ENCODE measurements around the gene ZBTB9. TPM values are rescaled to one million over a fixed set of nuclear protein-coding genes. Genes with fewer than 3 reads are reported as not detected.
A peak's percentile ranks its signal among the peaks of the same experiment; 100 is the strongest.

ZBTB9 gene
- total RNA-seq, 1 experiment from 2014 or later: 14.2 TPM

DNA sequence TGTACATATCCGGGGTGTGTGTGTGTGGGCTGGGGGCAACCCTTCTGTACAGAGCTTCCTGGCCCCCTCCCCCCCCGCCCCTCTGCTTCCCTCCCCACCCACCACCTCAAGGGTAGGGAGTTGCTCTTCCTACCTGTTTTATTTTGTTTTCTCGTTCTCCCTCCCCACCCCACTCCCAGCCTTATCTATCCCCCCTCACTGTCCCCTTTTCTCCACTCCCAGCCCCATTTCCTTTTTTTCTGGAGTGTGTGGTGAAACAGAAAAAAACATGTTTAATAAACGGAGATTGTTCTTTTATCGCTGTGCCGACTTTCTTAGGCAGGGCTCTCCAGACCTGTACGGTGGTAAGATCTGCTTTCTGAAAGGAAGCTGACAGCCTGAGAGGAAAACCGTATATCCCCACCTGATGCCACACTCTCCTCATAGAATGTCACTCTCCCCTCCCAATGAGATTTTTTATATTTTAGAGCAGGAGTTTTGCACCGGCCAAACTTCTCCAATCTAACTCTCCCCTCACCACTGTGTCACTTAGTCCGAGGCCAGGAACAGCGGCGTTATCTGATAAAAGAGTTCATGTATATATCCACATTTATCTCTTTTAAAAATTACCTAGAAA, 875 bp upstream of the ZBTB9 start:
- H3K9me3 ChIP-seq (ENCODE audit: control insufficient read depth in 1 of 2, insufficient read depth in 1 of 2, low read depth in 1 of 2, low read length in 2 of 2): no peaks in the 10 kb centered on the region
- ChIA-PET POLR2A (interaction anchor here (0.9 to 1.9 kb wide), 3 partner anchors 23 to 154 kb away, joined by 3 to 7 read pairs (median 3); no protein-coding TSS in a partner anchor), RAD21 (ENCODE audit: low non-redundant PET in 1 of 2, low total read pairs in 2 of 2, uncharacterized antibody in 2 of 2, unreplicated experiment in 2 of 2) (no interaction called here), CTCF (interaction anchor here (1.0 to 1.4 kb wide), 2 partner anchors 24 to 28 kb away, joined by 3 to 7 read pairs; no protein-coding TSS in a partner anchor)
- no peaks in the 10 kb centered on the region for H4K20me1 ChIP-seq (ENCODE audit: insufficient read depth)
- H2AFZ ChIP-seq (ENCODE audit: low read depth, low read length, poor library complexity, severe bottlenecking): no peak overlapping the region
- intact Hi-C loops (cut with micrococcal nuclease): no loop called here
- peaks cover 5 to 11% of the 10 kb centered on the region in 2 experiments; a peak in 3 of 4 replicates for H3K4me1 ChIP-seq (ENCODE audit: control insufficient read depth in 1 of 2, insufficient read depth in 2 of 2, low read length in 2 of 2)
- TF ChIP-seq ZNF274 (IDR thresholded peaks at IDR 0.05; ENCODE audit: low read depth, low read length) (no peak), FOSL1 (IDR thresholded peaks at IDR 0.05; ENCODE audit: low read depth) (no peak), SP1 (IDR thresholded peaks at IDR 0.05; ENCODE audit: low read depth) (no peak), POLR2A (IDR thresholded peaks at IDR 0.05; ENCODE audit: borderline replicate concordance, extremely low read depth, insufficient read depth, insufficient read length) (no peak), POLR2AphosphoS5 (IDR thresholded peaks at IDR 0.05; ENCODE audit: low read depth, low read length) (no peak), JUND (IDR thresholded peaks at IDR 0.05) (no peak), SRF (IDR thresholded peaks at IDR 0.05; ENCODE audit: low read depth) (no peak), EZH2phosphoT487 (IDR thresholded peaks at IDR 0.05; ENCODE audit: borderline replicate concordance) (no peak), ELF1 (IDR thresholded peaks at IDR 0.05; ENCODE audit: borderline replicate concordance, low read depth) (no peak), CEBPB (IDR thresholded peaks at IDR 0.05; ENCODE audit: low read depth) (no peak)
- TF ChIP-seq, protein P1, sequence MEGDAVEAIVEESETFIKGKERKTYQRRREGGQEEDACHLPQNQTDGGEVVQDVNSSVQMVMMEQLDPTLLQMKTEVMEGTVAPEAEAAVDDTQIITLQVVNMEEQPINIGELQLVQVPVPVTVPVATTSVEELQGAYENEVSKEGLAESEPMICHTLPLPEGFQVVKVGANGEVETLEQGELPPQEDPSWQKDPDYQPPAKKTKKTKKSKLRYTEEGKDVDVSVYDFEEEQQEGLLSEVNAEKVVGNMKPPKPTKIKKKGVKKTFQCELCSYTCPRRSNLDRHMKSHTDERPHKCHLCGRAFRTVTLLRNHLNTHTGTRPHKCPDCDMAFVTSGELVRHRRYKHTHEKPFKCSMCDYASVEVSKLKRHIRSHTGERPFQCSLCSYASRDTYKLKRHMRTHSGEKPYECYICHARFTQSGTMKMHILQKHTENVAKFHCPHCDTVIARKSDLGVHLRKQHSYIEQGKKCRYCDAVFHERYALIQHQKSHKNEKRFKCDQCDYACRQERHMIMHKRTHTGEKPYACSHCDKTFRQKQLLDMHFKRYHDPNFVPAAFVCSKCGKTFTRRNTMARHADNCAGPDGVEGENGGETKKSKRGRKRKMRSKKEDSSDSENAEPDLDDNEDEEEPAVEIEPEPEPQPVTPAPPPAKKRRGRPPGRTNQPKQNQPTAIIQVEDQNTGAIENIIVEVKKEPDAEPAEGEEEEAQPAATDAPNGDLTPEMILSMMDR (IDR thresholded peaks at IDR 0.05 in 2 of 3, conservative IDR thresholded peaks at IDR 0.05 in 1 of 3; ENCODE audit: borderline replicate concordance in 1 of 3, insufficient read depth in 1 of 3, low read depth in 2 of 3, low read length in 2 of 3): no peak
- TF ChIP-seq, protein P2, sequence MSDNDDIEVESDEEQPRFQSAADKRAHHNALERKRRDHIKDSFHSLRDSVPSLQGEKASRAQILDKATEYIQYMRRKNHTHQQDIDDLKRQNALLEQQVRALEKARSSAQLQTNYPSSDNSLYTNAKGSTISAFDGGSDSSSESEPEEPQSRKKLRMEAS (IDR thresholded peaks at IDR 0.05): no peak
- no peak for ATAC-seq
- peak overlapping the region; percentile 72 for H3K27ac ChIP-seq (ENCODE audit: low read depth, low read length)
- peaks cover 30% of the 10 kb centered on the region for H3K79me2 ChIP-seq (ENCODE audit: insufficient read depth, low read length)
- H3K4me2 ChIP-seq (ENCODE audit: low read length): peak overlapping the region; percentile 98
- peak overlapping the region; percentile 95 to 99 for H3K4me3 ChIP-seq (replicated peaks in 1 of 2; ENCODE audit: low read depth in 1 of 2, low read length in 2 of 2)
- no peaks in the 10 kb centered on the region for H3K9me2 ChIP-seq (ENCODE audit: insufficient read depth)
- no peaks in the 10 kb centered on the region for H3K27me3 ChIP-seq (ENCODE audit: insufficient read depth, low read length)
- DNase-seq (ENCODE audit: low read depth, low spot score): no peak
- peaks cover 4 to 14% of the 10 kb centered on the region in 2 experiments; a peak in 3 of 4 replicates for H3K36me3 ChIP-seq (ENCODE audit: control insufficient read depth in 1 of 2, insufficient read depth in 2 of 2, low read length in 2 of 2)
- peak overlapping the region; percentile 90 for H3K9ac ChIP-seq (ENCODE audit: low read length)
- no TSS peak for BruUV-seq (replicated peaks)

All from HCT116 (cell line).